VCaP (cell line): ENCODE measurements around the gene LOXL3.

ENCODE experiments used
- H3K27ac ChIP-seq: fragments of 450-650 bp; 2 replicates; pipeline ENCODE4 v1.5.1; 2017
- TF ChIP-seq, protein P1 (sequence below): fragments of 450-650 bp; conservative IDR thresholded peaks from 2 replicates; pipeline ENCODE4 v1.5.1; 2017; ENCODE audit warnings: mild to moderate bottlenecking, moderate library complexity

LOXL3 gene

GRCh38 chr2:74504591-74504990 is 49.2 kb downstream of the LOXL3 start:
- TF ChIP-seq, protein P1, sequence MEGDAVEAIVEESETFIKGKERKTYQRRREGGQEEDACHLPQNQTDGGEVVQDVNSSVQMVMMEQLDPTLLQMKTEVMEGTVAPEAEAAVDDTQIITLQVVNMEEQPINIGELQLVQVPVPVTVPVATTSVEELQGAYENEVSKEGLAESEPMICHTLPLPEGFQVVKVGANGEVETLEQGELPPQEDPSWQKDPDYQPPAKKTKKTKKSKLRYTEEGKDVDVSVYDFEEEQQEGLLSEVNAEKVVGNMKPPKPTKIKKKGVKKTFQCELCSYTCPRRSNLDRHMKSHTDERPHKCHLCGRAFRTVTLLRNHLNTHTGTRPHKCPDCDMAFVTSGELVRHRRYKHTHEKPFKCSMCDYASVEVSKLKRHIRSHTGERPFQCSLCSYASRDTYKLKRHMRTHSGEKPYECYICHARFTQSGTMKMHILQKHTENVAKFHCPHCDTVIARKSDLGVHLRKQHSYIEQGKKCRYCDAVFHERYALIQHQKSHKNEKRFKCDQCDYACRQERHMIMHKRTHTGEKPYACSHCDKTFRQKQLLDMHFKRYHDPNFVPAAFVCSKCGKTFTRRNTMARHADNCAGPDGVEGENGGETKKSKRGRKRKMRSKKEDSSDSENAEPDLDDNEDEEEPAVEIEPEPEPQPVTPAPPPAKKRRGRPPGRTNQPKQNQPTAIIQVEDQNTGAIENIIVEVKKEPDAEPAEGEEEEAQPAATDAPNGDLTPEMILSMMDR, result no peak
- H3K27ac ChIP-seq, result no peak overlapping the region

DNA sequence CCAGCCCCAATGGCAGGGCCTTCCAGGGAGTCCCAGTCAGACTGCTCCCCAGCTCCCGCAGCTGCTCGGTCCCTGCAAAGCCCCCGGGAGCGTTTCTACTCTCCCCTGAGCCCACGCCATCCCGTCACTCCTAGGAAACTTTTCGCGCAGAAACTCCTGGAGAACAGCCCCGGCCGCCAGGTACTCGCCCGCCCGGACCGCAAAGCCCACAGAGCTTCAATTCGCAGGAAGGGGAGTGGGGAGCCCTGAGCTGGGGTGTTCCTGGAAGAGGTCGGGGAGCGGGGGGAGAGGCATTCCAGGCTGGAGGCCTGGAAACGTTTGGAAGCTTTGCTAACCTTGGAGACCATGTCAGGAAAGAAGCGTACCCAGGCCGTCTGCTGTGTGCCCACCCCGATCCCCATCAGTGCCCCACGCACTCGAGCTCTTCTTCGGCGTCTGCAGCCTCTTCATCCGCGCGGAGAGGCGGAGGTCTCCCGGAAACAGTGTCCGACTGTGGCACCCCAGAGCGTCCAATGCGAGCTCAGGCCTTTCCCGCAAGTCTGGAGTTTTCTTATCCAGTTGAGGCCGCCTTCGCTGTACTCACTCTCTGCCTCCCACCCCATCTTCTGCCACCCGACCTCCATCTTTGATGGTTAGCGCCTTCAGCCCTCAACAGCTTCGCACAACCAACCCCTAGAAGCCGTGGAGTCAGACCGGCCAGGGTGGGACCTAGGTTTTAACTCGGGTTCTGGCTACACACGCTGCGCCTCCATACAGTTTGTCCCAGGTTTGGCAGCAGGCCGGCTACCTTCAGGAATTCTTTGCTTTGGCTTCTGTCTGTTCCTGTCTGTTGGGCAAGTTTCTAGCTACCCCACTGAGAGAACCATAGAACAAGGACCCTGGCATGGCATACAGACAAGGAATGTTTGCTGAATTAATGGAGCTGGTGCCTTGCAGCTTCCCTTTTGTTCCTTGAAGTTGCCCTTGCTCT is 50.0 kb downstream of the LOXL3 start:
- TF ChIP-seq, protein P1, result no peak
- no peak overlapping the region for H3K27ac ChIP-seq

GRCh38 chr2:74502720-74503505 is 50.8 kb downstream of the LOXL3 start:
- TF ChIP-seq, protein P1, result no peak
- H3K27ac ChIP-seq, result no peak overlapping the region

DNA sequence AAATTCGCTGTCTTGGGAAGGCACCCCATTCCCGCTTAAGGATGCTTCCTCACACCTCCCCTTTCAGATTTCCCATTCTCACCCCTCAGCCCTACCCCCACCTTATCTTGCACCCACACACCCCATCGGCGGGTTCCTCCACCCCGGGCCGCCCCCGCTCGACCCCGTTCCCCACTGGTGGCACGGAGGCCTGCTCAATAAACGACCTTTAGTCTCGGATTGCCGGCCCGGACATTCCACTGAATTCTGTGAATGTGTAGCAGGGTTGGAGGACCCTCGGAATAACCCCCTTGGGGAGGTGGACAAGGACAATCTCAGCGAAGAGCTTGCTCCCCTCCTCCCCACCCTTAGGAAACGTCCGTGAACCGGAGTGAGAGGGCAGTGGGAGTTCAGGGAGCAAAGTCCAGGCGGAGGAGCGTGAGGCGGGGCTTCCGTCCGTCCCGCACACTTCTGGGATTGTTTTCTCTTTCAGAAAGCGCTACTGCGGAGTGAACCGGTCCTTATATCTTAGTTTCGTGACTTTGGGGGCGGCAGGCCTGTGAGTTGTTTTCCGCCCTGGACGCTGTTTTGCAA is 51.5 kb downstream of the LOXL3 start:
- TF ChIP-seq, protein P1, result no peak
- no peak overlapping the region for H3K27ac ChIP-seq

GRCh38 chr2:74501335-74502071 is 52.2 kb downstream of the LOXL3 start:
- TF ChIP-seq, protein P1, result no peak
- no peak overlapping the region for H3K27ac ChIP-seq

DNA sequence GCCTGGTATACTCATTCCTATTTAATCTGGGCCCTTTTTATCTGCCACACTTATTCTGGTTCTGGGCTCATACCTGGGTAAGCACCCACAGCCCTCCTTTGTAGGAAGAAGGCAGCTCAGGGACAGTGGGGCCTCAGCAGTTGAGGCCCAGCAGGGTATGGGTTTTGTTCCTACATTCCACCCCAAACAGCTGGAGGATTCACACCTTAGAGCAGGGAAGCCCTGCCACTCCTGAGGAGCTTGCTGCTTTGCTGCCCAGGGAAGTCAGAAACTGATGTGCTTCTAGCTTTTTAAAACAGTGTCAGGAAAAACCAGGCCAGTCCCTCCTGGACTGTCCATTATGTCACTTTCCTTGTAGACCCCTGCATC is 53.2 kb downstream of the LOXL3 start:
- TF ChIP-seq, protein P1, result no peak
- H3K27ac ChIP-seq, result no peak overlapping the region
